Measurements from ENCODE around the gene GLRX3.

- TF ChIP-seq REST (IDR thresholded peaks at IDR 0.05; ENCODE audit: borderline replicate concordance): no peak
- TF ChIP-seq CTCF (IDR thresholded peaks at IDR 0.05; ENCODE audit: poor library complexity, severe bottlenecking): no peak
- no peak for TF ChIP-seq TAF1 (IDR thresholded peaks at IDR 0.05; ENCODE audit: low read depth)
- TF ChIP-seq POLR2AphosphoS5 (IDR thresholded peaks at IDR 0.05): no peak
- no peak for TF ChIP-seq RAD21 (conservative IDR thresholded peaks at IDR 0.05)
- no peak for TF ChIP-seq EP300 (conservative IDR thresholded peaks at IDR 0.05; ENCODE audit: poor library complexity, severe bottlenecking)
- no peak for TF ChIP-seq SMC3 (conservative IDR thresholded peaks at IDR 0.05; ENCODE audit: poor library complexity)
- TF ChIP-seq EZH2 (IDR thresholded peaks at IDR 0.05; ENCODE audit: borderline replicate concordance, insufficient read depth, low read length, poor library complexity, severe bottlenecking): no peak
Observed at GRCh38 chr10:130141878-130142277, 5.7 kb downstream of the GLRX3 start.

Measured in neural cell (in vitro differentiated cells).